ENCODE results near the gene RNF157. TPM values are rescaled to one million over a fixed set of nuclear protein-coding genes. Genes with fewer than 3 reads are reported as not detected.

The RNF157 gene
- total and polyA plus RNA-seq, 10 of the 15 experiments (the other 5 are each of a cell fraction or from before 2014, with no cell fraction given) = 1.4 to 15.9 (median 9.6) TPM

GRCh38 chr17:76264755-76265623 is 24.7 kb upstream of the RNF157 start, which contains the start of gene UBALD2 (continued):
- TF ChIP-seq E2F4 (IDR thresholded peaks at IDR 0.05; ENCODE audit: low read depth, low read length) (peak; percentile 72), BHLHE40 (IDR thresholded peaks at IDR 0.05; ENCODE audit: borderline replicate concordance in 1 of 2, low read depth in 2 of 2, low read length in 1 of 2) (peak; percentile 56 to 79), KLF5 (IDR thresholded peaks at IDR 0.05; ENCODE audit: partially characterized antibody) (peak; percentile 86), PAX5 (IDR thresholded peaks at IDR 0.05; ENCODE audit: borderline replicate concordance, low read depth, low read length) (peak; percentile 82), CREM (IDR thresholded peaks at IDR 0.05; ENCODE audit: low read depth) (peak; percentile 91), ZBTB4 (CRISPR knock-in tag; IDR thresholded peaks at IDR 0.05) (no peak), IRF4 (IDR thresholded peaks at IDR 0.05; ENCODE audit: low read depth, low read length) (peak; percentile 88), HSF1 (IDR thresholded peaks at IDR 0.05; ENCODE audit: low read depth, low read length) (peak; percentile 56; the same call in 1 of the 2 replicates), SP1 (IDR thresholded peaks at IDR 0.05; ENCODE audit: low read depth, low read length) (peak; percentile 97), SMC3 (IDR thresholded peaks at IDR 0.05; ENCODE audit: borderline replicate concordance, low read length) (0 out of 2 replicates have a peak, but pooled peaks have one; percentile 1), ATF7 (IDR thresholded peaks at IDR 0.05; ENCODE audit: low read depth) (peak; percentile 99), TCF3 (IDR thresholded peaks at IDR 0.05; ENCODE audit: borderline replicate concordance, insufficient read depth, low read depth, low read length) (peak; percentile 96), PML (IDR thresholded peaks at IDR 0.05; ENCODE audit: low read length) (no peak), JUND (IDR thresholded peaks at IDR 0.05; ENCODE audit: low read depth, low read length) (peak; percentile 93), FOXK2 (IDR thresholded peaks at IDR 0.05) (peak; percentile 74), NR2F1 (conservative IDR thresholded peaks at IDR 0.05) (peak; percentile 38), ZBTB33 (IDR thresholded peaks at IDR 0.05) (no peak), E2F8 (IDR thresholded peaks at IDR 0.05; ENCODE audit: low read depth, partially characterized antibody) (peak; percentile 64), IKZF2 (IDR thresholded peaks at IDR 0.05) (peak; percentile 77 to 79; a peak in 2 of 4 replicates)

Measured in GM12878 (cell line).